Measurements from ENCODE around the gene ASB3.

- TF ChIP-seq CTCF (IDR thresholded peaks at IDR 0.05) (no peak), POLR2A (IDR thresholded peaks at IDR 0.05) (no peak)
Observed at GRCh38 chr2:53768242-53768542, 18.6 kb downstream of the ASB3 start.

All from adrenal gland (tissue), 5 donors.